Testis (tissue), 2 donors: ENCODE measurements around the gene ROS1.

Source experiments
- CTCF ChIP-seq, 3 experiments: fragments of 450-650 bp in 2 of 3; fragments of 200-600 bp in 1 of 3; sonication (generic) in 1 of 3; IDR thresholded peaks; one replicate each; pipeline ENCODE4 v1.5.1; 2016 to 2019; ENCODE audit warnings: antibody characterized with exemption in 3 of 3, mild to moderate bottlenecking in 2 of 3, moderate library complexity in 1 of 3
- POLR2A ChIP-seq: fragments of 450-650 bp; IDR thresholded peaks from one replicate; pipeline ENCODE4 v1.6.1; 2017; ENCODE audit warnings: antibody characterized with exemption, mild to moderate bottlenecking, moderate library complexity

- TF ChIP-seq CTCF (IDR thresholded peaks at IDR 0.05) (no peak), POLR2A (no peak)
Measured at GRCh38 chr6:117446861-117447260, 21.1 kb upstream of the ROS1 start.
